ENCODE data around the gene ARHGAP10.

ARHGAP10 gene

GRCh38 chr4:147957446-147957845 lies 225.6 kb downstream of the ARHGAP10 start:
- no peak overlapping the region for H3K27ac ChIP-seq
- no peak for TF ChIP-seq CTCF (conservative IDR thresholded peaks at IDR 0.05)

DNA sequence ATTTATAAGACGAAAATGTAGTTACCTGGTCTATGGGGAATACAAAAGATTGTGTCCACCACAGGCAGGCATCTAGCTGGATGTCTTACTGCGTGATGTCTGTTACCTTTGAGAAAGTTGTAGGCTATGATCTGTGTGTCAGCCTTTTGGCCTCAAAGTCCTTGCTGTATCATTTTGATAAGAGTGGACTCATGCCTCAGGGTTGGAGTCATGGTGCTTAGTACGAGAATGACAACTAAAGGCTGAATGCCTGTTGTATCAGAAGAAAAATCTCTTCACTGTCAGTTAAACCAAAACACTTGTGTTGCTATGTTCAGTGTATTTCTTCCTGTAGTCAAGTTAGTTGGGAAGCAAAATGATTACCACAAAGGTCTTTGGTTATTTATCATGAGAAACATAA lies 226.2 kb downstream of the ARHGAP10 start:
- no peak overlapping the region for H3K27ac ChIP-seq
- no peak for TF ChIP-seq CTCF (conservative IDR thresholded peaks at IDR 0.05)

DNA sequence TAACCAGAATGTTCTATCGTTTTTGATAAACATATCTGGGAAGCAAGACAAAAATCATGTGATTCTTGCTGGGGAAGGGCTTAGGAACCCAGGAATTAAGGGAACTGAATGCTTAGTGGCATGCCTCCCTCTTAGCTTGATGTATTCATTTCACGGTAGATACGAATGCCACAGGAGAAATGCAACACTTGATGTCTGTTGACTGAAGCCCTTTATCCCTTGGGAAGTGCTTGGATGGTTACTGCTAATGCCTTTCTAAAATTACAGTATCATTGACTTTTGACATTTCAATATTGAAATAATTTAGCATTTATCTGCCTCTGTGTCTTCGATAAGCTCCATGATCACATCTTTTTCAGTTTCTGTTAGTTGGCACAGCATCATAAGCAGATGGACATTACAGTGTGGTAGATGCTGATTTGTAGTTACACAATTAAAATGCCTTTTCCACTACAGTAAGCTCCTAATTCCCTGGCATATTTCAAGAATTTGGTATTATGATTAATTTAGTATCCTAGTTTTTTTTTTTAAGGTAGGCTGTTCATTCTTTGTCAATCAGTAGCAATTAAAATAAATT lies 226.7 kb downstream of the ARHGAP10 start:
- no peak overlapping the region for H3K27ac ChIP-seq
- no peak for TF ChIP-seq CTCF (conservative IDR thresholded peaks at IDR 0.05)

DNA sequence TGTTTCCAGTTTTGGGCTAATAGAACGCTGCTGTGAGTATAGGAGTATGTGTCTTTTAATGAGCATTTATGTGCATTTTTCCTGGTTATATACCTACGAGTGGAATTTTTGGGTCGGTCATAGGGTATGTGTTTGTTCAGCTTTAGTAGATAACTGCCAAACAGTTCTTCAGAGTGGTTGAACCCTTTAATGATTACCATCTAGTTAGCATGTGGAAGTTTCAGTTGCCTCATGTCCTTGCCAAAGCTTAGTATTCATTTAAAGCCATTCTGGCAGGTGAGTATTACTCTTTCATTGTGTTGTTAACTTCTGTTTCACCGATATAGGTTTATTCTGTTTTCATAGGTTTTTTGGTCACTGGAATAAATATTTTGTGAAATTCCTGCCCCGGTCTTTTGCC lies 229.1 kb downstream of the ARHGAP10 start:
- H3K27ac ChIP-seq, result no peak overlapping the region
- no peak for TF ChIP-seq CTCF (conservative IDR thresholded peaks at IDR 0.05)

- no peak for TF ChIP-seq CTCF (conservative IDR thresholded peaks at IDR 0.05)
- no peak overlapping the region for H3K27ac ChIP-seq
Observed at GRCh38 chr4:147963839-147964238, 232.0 kb downstream of the ARHGAP10 start.

DNA sequence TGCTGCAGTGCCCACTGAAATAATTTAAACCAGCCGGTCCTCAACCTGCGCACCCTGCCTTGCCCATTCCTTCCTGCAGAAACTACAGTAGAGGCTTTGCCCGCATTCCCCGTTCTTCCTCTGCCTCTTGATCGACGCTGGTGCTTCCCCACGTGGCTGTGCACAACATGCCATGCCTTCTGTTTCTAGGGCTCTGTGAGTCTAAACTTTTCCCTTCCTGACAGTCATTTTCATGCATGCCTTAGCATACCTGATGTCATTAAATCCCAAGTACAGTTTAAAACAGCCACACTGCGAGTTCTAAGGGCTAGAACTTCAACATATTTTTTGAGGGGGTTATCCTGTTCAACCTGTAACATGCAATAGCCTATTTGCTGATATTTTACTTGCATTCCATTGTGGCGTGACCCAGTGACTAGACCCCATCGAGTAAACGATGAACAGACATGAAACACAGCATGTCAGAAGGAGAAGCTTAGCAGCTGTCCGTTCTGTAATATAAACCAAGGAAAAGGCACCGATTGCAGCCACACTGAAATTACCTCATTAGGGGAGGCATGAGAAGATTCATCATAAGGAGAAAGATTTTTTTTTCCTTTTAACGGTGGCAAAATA lies 232.5 kb downstream of the ARHGAP10 start:
- H3K27ac ChIP-seq, result peak overlapping the region; percentile 30; the same call in 1 of the 2 replicates
- no peak for TF ChIP-seq CTCF (conservative IDR thresholded peaks at IDR 0.05)

DNA sequence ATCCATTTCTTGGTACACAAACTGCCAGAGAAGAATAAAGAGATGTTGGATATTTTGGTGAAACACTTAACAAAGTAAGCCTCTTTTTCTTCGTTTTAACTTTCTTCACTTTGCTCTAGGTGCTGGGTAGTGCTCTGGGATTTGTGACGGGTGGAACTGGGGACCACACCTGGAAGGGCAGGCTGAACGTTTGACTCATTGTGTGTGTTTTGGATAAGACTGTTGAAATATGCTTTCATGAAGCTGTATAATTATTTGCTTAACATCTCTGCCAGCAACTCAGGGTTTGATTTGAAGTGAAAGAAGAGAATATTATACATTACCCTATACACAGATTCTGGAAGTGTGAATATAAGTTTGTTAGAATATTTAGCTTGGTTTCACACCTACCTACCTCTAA lies 233.2 kb downstream of the ARHGAP10 start:
- no peak for TF ChIP-seq CTCF (conservative IDR thresholded peaks at IDR 0.05)
- H3K27ac ChIP-seq, result peak overlapping the region; percentile 30

Data from VCaP (cell line).